ENCODE measurements around the gene MAP7D2.

The MAP7D2 gene

DNA sequence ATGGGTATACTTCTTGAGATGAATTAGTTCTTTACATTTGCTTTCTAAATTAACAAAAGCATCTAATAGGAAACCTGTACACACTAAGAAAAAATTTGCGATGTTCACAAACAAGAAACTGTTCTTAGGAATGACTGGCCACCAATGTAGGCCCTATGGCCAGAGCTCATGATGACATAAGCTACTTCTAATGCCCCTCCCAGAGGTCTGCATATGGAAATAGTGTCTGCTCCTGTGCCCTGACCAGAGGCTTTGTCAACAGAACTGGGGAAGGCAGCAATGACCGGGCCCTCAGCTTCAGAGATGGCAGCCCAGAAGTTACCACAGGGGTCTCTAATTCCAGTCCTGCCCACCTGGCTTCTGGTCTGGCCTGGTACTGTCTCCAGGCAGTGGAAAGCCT, 110.8 kb downstream of the MAP7D2 start:
- no peak overlapping the region for H3K27ac ChIP-seq (ENCODE audit: extremely low read depth, low read depth, low read length)
- H3K4me1 ChIP-seq (ENCODE audit: control insufficient read depth, insufficient read depth, low read length), result peaks cover 3% of the 10 kb centered on the region; the same call in 1 of the 2 replicates
- no peaks in the 10 kb centered on the region for H3K9me3 ChIP-seq (ENCODE audit: control insufficient read depth, insufficient read depth, low read depth, low read length)
- ChIA-PET CTCF (interaction anchor here (0.6 to 0.8 kb wide), 3 partner anchors 14 to 583 kb away, joined by 3 to 4 read pairs (median 3); no protein-coding TSS in a partner anchor), POLR2A (no interaction called here)
- TF ChIP-seq ZNF473 (tag by site-specific recombination; IDR thresholded peaks at IDR 0.05), result no peak
- no peak for TF ChIP-seq HOXD13 (CRISPR knock-in tag; IDR thresholded peaks at IDR 0.05; ENCODE audit: borderline replicate concordance)
- TF ChIP-seq, protein P1, sequence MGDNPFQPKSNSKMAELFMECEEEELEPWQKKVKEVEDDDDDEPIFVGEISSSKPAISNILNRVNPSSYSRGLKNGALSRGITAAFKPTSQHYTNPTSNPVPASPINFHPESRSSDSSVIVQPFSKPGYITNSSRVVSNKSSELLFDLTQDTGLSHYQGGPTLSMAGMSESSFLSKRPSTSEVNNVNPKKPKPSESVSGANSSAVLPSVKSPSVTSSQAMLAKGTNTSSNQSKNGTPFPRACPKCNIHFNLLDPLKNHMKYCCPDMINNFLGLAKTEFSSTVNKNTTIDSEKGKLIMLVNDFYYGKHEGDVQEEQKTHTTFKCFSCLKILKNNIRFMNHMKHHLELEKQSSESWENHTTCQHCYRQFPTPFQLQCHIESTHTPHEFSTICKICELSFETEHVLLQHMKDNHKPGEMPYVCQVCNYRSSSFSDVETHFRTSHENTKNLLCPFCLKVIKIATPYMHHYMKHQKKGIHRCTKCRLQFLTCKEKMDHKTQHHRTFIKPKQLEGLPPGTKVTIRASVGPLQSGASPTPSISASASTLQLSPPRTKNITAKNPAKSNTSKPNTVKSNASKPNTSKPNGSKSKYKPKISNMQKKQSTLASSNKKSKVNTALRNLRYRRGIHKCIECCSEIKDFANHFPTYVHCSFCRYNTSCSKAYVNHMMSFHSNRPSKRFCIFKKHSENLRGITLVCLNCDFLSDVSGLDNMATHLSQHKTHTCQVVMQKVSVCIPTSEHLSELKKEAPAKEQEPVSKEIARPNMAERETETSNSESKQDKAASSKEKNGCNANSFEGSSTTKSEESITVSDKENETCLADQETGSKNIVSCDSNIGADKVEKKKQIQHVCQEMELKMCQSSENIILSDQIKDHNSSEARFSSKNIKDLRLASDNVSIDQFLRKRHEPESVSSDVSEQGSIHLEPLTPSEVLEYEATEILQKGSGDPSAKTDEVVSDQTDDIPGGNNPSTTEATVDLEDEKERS (tag by site-specific recombination; IDR thresholded peaks at IDR 0.05), result no peak
- no peak for TF ChIP-seq ZNF366 (tag by site-specific recombination; conservative IDR thresholded peaks at IDR 0.05)
- no peak for TF ChIP-seq KLF10 (tag by site-specific recombination; IDR thresholded peaks at IDR 0.05)
- no peak for TF ChIP-seq ZBTB48 (tag by site-specific recombination; IDR thresholded peaks at IDR 0.05)
- TF ChIP-seq, protein P2, sequence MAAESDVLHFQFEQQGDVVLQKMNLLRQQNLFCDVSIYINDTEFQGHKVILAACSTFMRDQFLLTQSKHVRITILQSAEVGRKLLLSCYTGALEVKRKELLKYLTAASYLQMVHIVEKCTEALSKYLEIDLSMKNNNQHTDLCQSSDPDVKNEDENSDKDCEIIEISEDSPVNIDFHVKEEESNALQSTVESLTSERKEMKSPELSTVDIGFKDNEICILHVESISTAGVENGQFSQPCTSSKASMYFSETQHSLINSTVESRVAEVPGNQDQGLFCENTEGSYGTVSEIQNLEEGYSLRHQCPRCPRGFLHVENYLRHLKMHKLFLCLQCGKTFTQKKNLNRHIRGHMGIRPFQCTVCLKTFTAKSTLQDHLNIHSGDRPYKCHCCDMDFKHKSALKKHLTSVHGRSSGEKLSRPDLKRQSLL (tag by site-specific recombination; IDR thresholded peaks at IDR 0.05), result no peak
- TF ChIP-seq ZNF140 (tag by site-specific recombination; IDR thresholded peaks at IDR 0.05), result no peak
- no peak for TF ChIP-seq TRIM28 (IDR thresholded peaks at IDR 0.05; ENCODE audit: borderline replicate concordance, low read length)
- TF ChIP-seq ZNF776 (tag by site-specific recombination; IDR thresholded peaks at IDR 0.05; ENCODE audit: borderline replicate concordance), result no peak
- no peak for TF ChIP-seq ZXDB (tag by site-specific recombination; IDR thresholded peaks at IDR 0.05)
- no peaks in the 10 kb centered on the region for H3K36me3 ChIP-seq (ENCODE audit: control insufficient read depth in 2 of 2, insufficient read depth in 1 of 2, low read length in 2 of 2)
- H3K4me3 ChIP-seq (ENCODE audit: low read depth, low read length), result no peak overlapping the region

DNA sequence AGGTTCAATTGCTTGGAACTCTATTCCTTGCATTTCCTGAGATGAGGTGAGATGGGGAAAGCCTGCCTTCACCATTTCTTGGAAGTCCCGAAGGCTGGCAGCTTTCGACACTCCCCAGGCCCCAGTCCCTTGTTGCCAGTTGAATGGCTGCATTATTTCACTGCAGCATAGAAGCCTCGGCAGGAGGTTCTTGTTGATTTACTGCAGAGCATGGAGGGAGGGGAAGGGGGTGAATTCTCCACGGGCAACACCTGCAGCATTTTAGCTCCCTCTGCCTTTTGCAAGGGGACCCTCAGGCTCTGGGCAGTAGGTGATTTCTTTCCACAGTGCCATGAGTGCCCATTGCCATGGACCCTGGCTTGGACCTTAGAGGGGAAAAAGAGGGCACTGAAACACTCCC, 115.1 kb downstream of the MAP7D2 start:
- H3K9me3 ChIP-seq (ENCODE audit: control insufficient read depth, insufficient read depth, low read depth, low read length), result no peaks in the 10 kb centered on the region
- H3K4me3 ChIP-seq (ENCODE audit: low read depth, low read length), result no peak overlapping the region
- no peaks in the 10 kb centered on the region for H3K36me3 ChIP-seq (ENCODE audit: control insufficient read depth in 2 of 2, insufficient read depth in 1 of 2, low read length in 2 of 2)
- ChIA-PET CTCF (interaction anchor here (0.6 to 0.8 kb wide), 2 partner anchors 10 to 66 kb away, joined by 3 to 4 read pairs; partner anchors contain the start of gene BCLAF3), POLR2A (no interaction called here)
- TF ChIP-seq, protein P3, sequence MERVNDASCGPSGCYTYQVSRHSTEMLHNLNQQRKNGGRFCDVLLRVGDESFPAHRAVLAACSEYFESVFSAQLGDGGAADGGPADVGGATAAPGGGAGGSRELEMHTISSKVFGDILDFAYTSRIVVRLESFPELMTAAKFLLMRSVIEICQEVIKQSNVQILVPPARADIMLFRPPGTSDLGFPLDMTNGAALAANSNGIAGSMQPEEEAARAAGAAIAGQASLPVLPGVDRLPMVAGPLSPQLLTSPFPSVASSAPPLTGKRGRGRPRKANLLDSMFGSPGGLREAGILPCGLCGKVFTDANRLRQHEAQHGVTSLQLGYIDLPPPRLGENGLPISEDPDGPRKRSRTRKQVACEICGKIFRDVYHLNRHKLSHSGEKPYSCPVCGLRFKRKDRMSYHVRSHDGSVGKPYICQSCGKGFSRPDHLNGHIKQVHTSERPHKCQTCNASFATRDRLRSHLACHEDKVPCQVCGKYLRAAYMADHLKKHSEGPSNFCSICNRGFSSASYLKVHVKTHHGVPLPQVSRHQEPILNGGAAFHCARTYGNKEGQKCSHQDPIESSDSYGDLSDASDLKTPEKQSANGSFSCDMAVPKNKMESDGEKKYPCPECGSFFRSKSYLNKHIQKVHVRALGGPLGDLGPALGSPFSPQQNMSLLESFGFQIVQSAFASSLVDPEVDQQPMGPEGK (tag by site-specific recombination; IDR thresholded peaks at IDR 0.05), result no peak
- TF ChIP-seq ZFP3 (tag by site-specific recombination; IDR thresholded peaks at IDR 0.05; ENCODE audit: low read depth) (no peak), ZNF132 (tag by site-specific recombination; IDR thresholded peaks at IDR 0.05; ENCODE audit: borderline replicate concordance) (no peak)
- H3K27ac ChIP-seq (ENCODE audit: extremely low read depth, low read depth, low read length), result no peak overlapping the region
- no peaks in the 10 kb centered on the region for H3K4me1 ChIP-seq (ENCODE audit: control insufficient read depth, insufficient read depth, low read length)

DNA sequence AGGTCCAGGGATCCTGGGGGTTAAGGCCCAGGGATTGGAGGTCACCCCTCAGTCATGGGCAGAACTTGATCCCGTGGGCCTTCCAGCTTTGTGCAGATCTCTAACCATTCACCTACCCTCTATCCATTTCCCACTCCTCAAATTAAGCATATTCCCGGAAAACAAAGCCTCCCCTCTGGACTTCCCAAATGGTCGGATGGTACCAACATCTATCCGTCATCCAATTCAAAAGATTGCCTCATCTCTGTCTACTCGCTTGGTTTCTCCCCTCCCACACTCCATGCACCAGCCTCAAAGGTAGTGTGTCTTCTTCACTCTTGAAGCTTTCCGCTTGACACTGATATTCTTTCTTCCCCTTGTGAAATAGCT, 125.4 kb downstream of the MAP7D2 start:
- Histone ChIP-seq H3K4me1 (ENCODE audit: control insufficient read depth, insufficient read depth, low read length) (no peaks in the 10 kb centered on the region; the same call in 1 of the 2 replicates), H3K4me3 (ENCODE audit: low read depth, low read length) (peak overlapping the region; percentile 59), H3K27ac (ENCODE audit: extremely low read depth, low read depth, low read length) (no peak overlapping the region), H3K36me3 (ENCODE audit: control insufficient read depth in 2 of 2, insufficient read depth in 1 of 2, low read length in 2 of 2) (peaks cover 0 to 2% of the 10 kb centered on the region in 2 experiments; a peak in 1 of 3 replicates), H3K9me3 (ENCODE audit: control insufficient read depth, insufficient read depth, low read depth, low read length) (no peaks in the 10 kb centered on the region)
- ChIA-PET POLR2A (interaction anchor here (0.7 kb wide), 1 partner anchor 131 kb away, joined by 3 read pairs; no protein-coding TSS in a partner anchor), CTCF (interaction anchor here (0.6 to 1.1 kb wide), 9 partner anchors 9 to 400 kb away, joined by 3 to 7 read pairs (median 3); no protein-coding TSS in a partner anchor)
- TF ChIP-seq ZXDB (tag by site-specific recombination; IDR thresholded peaks at IDR 0.05) (peak; percentile 31; the same call in 1 of the 2 replicates), ZNF10 (tag by site-specific recombination; IDR thresholded peaks at IDR 0.05) (no peak), ZBTB17 (tag by site-specific recombination; IDR thresholded peaks at IDR 0.05) (0 out of 2 replicates have a peak, but pooled peaks have one; percentile 14), ZNF341 (tag by site-specific recombination; IDR thresholded peaks at IDR 0.05; ENCODE audit: low read depth) (0 out of 2 replicates have a peak, but pooled peaks have one; percentile 0), SP3 (tag by site-specific recombination; IDR thresholded peaks at IDR 0.05) (peak; percentile 16), IKZF3 (tag by site-specific recombination; IDR thresholded peaks at IDR 0.05) (peak; percentile 32; the same call in 1 of the 2 replicates), ZNF664 (tag by site-specific recombination; IDR thresholded peaks at IDR 0.05) (no peak), ZNF335 (tag by site-specific recombination; conservative IDR thresholded peaks at IDR 0.05) (peak; percentile 52)
- TF ChIP-seq, protein P4, sequence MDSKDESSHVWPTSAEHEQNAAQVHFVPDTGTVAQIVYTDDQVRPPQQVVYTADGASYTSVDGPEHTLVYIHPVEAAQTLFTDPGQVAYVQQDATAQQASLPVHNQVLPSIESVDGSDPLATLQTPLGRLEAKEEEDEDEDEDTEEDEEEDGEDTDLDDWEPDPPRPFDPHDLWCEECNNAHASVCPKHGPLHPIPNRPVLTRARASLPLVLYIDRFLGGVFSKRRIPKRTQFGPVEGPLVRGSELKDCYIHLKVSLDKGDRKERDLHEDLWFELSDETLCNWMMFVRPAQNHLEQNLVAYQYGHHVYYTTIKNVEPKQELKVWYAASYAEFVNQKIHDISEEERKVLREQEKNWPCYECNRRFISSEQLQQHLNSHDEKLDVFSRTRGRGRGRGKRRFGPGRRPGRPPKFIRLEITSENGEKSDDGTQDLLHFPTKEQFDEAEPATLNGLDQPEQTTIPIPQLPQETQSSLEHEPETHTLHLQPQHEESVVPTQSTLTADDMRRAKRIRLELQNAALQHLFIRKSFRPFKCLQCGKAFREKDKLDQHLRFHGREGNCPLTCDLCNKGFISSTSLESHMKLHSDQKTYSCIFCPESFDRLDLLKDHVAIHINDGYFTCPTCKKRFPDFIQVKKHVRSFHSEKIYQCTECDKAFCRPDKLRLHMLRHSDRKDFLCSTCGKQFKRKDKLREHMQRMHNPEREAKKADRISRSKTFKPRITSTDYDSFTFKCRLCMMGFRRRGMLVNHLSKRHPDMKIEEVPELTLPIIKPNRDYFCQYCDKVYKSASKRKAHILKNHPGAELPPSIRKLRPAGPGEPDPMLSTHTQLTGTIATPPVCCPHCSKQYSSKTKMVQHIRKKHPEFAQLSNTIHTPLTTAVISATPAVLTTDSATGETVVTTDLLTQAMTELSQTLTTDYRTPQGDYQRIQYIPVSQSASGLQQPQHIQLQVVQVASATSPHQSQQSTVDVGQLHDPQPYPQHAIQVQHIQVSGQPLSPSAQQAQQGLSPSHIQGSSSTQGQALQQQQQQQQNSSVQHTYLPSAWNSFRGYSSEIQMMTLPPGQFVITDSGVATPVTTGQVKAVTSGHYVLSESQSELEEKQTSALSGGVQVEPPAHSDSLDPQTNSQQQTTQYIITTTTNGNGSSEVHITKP (tag by site-specific recombination; IDR thresholded peaks at IDR 0.05), result peak; percentile 97
